HG03060 (cell line): ENCODE results near the gene NUDT9.

ENCODE experiments used
- ATAC-seq: cut with Tn5 transposase; IDR thresholded peaks from one replicate; pipeline ENCODE4 v1.9.1; 2021; ENCODE audit warnings: low read depth, moderate number of reproducible peaks; ENCODE audit not compliant: unreplicated experiment

Gene NUDT9

DNA sequence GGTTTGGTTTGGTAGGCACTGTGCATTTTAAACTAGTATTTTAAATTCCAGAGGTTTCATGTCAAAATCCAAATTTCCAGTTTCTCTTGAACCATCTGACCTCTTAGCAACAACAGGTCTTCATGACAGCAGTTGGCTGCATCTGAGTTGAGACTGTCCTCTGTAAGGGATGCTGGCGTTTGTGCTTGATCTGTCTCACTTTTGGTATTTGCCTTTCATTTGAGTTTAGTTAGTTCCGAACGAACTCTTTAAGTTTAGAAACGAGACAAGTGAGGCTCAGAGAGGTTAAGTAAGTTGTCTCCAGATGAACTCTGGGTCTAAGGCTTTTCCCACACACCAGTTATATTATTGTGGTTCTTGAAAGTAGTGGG is 77.7 kb downstream of the NUDT9 start:
- ATAC-seq = peak; percentile 22

DNA sequence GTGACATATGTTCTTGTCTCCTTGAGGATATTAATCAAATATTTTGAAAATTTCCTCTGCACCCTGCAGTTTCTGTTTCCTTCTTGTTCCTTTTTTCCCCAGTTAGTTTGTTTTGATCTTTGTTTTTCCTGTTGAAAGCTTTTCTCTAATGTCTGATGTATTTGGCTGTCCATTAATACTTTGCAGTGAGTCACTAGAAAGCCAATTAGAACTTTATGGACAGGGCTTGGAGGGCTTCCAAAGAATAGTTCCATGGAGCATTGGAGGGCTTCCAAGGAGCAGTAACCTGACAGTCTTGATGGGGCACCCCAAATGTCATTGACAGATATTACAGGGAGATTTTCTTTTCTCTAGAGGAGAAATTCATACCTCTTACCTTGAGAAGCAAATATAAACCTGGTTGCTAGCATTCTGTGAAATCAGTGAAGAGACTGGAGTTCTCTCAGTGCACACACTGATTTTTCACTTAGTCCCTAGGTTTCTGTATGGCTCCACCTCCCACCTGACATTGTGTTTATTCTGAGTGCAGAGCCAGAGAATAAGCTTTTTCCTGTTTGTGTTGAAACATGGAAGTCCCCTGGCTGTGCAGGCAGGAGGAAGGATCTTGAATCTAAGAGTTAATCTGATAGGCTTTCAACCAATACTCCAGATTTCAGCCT is 80.3 kb downstream of the NUDT9 start:
- ATAC-seq = no peak

GRCh38 chr4:87505862-87506261 is 83.5 kb downstream of the NUDT9 start:
- no peak for ATAC-seq

- ATAC-seq = no peak
Observed at GRCh38 chr4:87506974-87507701, 84.8 kb downstream of the NUDT9 start.
